ENCODE measurements around the gene TXN. TPM values are rescaled to one million over a fixed set of nuclear protein-coding genes. Genes with fewer than 3 reads are reported as not detected.

The TXN gene
- total and polyA plus RNA-seq, 2 of the 4 experiments (the other 2 are of a cell fraction) = 277 to 578 TPM

DNA sequence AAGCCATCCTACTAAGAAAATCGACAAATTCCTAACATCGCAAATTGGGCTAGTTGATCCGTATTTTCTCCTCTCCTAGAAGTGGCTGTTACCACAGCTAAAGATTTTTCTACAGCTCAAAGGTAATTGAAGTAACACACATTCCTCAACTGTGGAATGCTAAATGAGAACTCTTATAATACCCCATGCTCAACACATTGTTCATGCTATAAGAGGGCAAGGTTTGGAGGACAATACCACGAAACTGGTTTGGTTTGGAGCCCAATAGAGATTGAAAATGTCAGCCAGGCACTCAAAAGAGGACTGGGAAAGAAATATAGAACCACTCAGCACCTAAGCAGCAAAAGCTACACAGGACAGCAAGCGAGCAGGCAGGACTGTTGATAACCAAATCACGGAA, 10.1 kb downstream of the TXN start:
- POLR2A ChIA-PET (ENCODE audit: unreplicated experiment) = no interaction called here
- CTCF ChIA-PET = no interaction called here
- H3K9ac ChIP-seq (ENCODE audit: low read depth, low read length) = no peak overlapping the region

More for the DNA sequence above, 10.1 kb downstream of the TXN start:
- no peak for TF ChIP-seq MXI1 (IDR thresholded peaks at IDR 0.05; ENCODE audit: borderline replicate concordance, low read depth, low read length)
- no peak for TF ChIP-seq RAD21 (IDR thresholded peaks at IDR 0.05; ENCODE audit: low read length)
- no peak overlapping the region for H3K14ac ChIP-seq (replicated peaks; ENCODE audit: low read depth, low read length)
- dilution Hi-C loops (cut with HindIII; ENCODE audit: low sequenced_read_pairs, unreplicated experiment) = no loop called here
- H2AK5ac ChIP-seq (ENCODE audit: low read depth, low read length) = no peak overlapping the region
- BruUV-seq (replicated peaks) = no TSS peak
- H3K4ac ChIP-seq (ENCODE audit: low read depth, low read length) = no peak overlapping the region
- H3K4me1 ChIP-seq (ENCODE audit: control insufficient read depth, insufficient read depth, low read length) = peaks cover 3% of the 10 kb centered on the region
- H3K4me3 ChIP-seq (ENCODE audit: insufficient read depth, low read depth, low read length) = no peak overlapping the region
- H4K20me1 ChIP-seq (ENCODE audit: insufficient read depth, low read length) = peaks cover 46% of the 10 kb centered on the region
- no peak overlapping the region for H3K23ac ChIP-seq (ENCODE audit: low read depth, low read length)
- WGBS, 2 experiments (ENCODE audit: extremely low coverage in 2 of 2, insufficient read length in 1 of 2) = 100% methylated on average over 1 of the region's 6 CpGs; no CpG with 5 or more reads in 1 of the 2 experiments
- H2AK9ac ChIP-seq (replicated peaks; ENCODE audit: low read depth, low read length, poor library complexity) = no peak overlapping the region
- no peak overlapping the region for H3K27ac ChIP-seq (ENCODE audit: insufficient read depth, low read length)
- intact Hi-C loops (cut with micrococcal nuclease) = no loop called here
- DNase-seq (no peak), ATAC-seq (ENCODE audit: low read depth) (no peak)
- H3K27me3 ChIP-seq (ENCODE audit: control insufficient read depth, insufficient read depth, low read length) = no peaks in the 10 kb centered on the region
- no peak overlapping the region for H4K5ac ChIP-seq (ENCODE audit: low read depth, low read length)
- H4K8ac ChIP-seq (ENCODE audit: low read depth in 2 of 2, low read length in 2 of 2) = no peak overlapping the region
- H3K79me1 ChIP-seq (ENCODE audit: low read depth in 1 of 2, low read length in 2 of 2) = peaks cover 30 to 56% of the 10 kb centered on the region in 2 experiments
- H3K9me3 ChIP-seq (ENCODE audit: control insufficient read depth, insufficient read depth, low read length) = no peaks in the 10 kb centered on the region
- peaks cover 49% of the 10 kb centered on the region for H3K36me3 ChIP-seq (ENCODE audit: control insufficient read depth, insufficient read depth, low read length)
- H3K9me1 ChIP-seq (ENCODE audit: insufficient read depth, low read length) = peaks cover 15% of the 10 kb centered on the region
- no peak overlapping the region for H2BK120ac ChIP-seq (ENCODE audit: low read depth, low read length)
- H3K56ac ChIP-seq (ENCODE audit: extremely low read depth, insufficient read depth, low read length) = no peak overlapping the region
- no peak overlapping the region for H2BK20ac ChIP-seq (ENCODE audit: low read depth, low read length)
- no peak overlapping the region for H2AFZ ChIP-seq (replicated peaks; ENCODE audit: low read length, poor library complexity)
- H4K91ac ChIP-seq (ENCODE audit: insufficient read depth, low read depth, low read length) = no peak overlapping the region
- no peak overlapping the region for H2BK15ac ChIP-seq (ENCODE audit: low read depth, low read length)
- no peak overlapping the region for H2BK5ac ChIP-seq (ENCODE audit: low read depth, low read length, poor library complexity, severe bottlenecking)
- no peak overlapping the region for H3K18ac ChIP-seq (ENCODE audit: low read depth, low read length)
- H3K4me2 ChIP-seq (ENCODE audit: low read depth, low read length) = no peak overlapping the region
- in situ Hi-C loops (cut with MboI; ENCODE audit: low sequenced_read_pairs) = no loop called here

Data from IMR-90 (cell line).